ENCODE results near the gene SH2D6.

SH2D6 gene

GRCh38 chr2:85472261-85472660 is 53.7 kb downstream of the SH2D6 start:
- Histone ChIP-seq H3K9me3 (replicated peaks; ENCODE audit: insufficient read depth, low read length) (no peaks in the 10 kb centered on the region), H4K20me1 (ENCODE audit: insufficient read depth, low read length) (no peaks in the 10 kb centered on the region), H3K27me3 (replicated peaks; ENCODE audit: insufficient read depth, low read length) (no peaks in the 10 kb centered on the region), H3K79me2 (ENCODE audit: low read length) (no peaks in the 10 kb centered on the region), H3K4me1 (ENCODE audit: low read length) (no peaks in the 10 kb centered on the region), H3K4me2 (ENCODE audit: low read depth, low read length) (no peak overlapping the region), H3K9me2 (replicated peaks; ENCODE audit: insufficient read depth, low read length) (no peaks in the 10 kb centered on the region), H3F3A (ENCODE audit: insufficient read depth, low read length) (no peaks in the 10 kb centered on the region), H3K9ac (ENCODE audit: low read length) (no peak overlapping the region), H3K27ac (ENCODE audit: low read length) (no peak overlapping the region), H3K36me3 (replicated peaks; ENCODE audit: insufficient read depth, low read length) (no peaks in the 10 kb centered on the region), H3K4me3 (ENCODE audit: low read length) (no peak overlapping the region), H2AFZ (ENCODE audit: low read length) (no peak overlapping the region)
- no peak for DNase-seq
- TF ChIP-seq EZH2phosphoT487 (IDR thresholded peaks at IDR 0.05; ENCODE audit: low read length) (no peak), CTCF (IDR thresholded peaks at IDR 0.05; ENCODE audit: low read length) (no peak), EZH2 (optimal IDR thresholded peaks at IDR 0.05; ENCODE audit: low read depth, low read length) (no peak)

GRCh38 chr2:85475799-85476490 is 57.4 kb downstream of the SH2D6 start:
- H3K9me3 ChIP-seq (replicated peaks; ENCODE audit: insufficient read depth, low read length): no peaks in the 10 kb centered on the region
- no peak for DNase-seq
- H3K9me2 ChIP-seq (replicated peaks; ENCODE audit: insufficient read depth, low read length): no peaks in the 10 kb centered on the region
- no peaks in the 10 kb centered on the region for H3K36me3 ChIP-seq (replicated peaks; ENCODE audit: insufficient read depth, low read length)
- no peaks in the 10 kb centered on the region for H3K79me2 ChIP-seq (ENCODE audit: low read length)
- H3K27ac ChIP-seq (ENCODE audit: low read length): no peak overlapping the region
- no peak overlapping the region for H3K4me3 ChIP-seq (ENCODE audit: low read length)
- no peaks in the 10 kb centered on the region for H3K4me1 ChIP-seq (ENCODE audit: low read length)
- no peak for TF ChIP-seq EZH2phosphoT487 (IDR thresholded peaks at IDR 0.05; ENCODE audit: low read length)
- no peak for TF ChIP-seq CTCF (IDR thresholded peaks at IDR 0.05; ENCODE audit: low read length)
- TF ChIP-seq EZH2 (optimal IDR thresholded peaks at IDR 0.05; ENCODE audit: low read depth, low read length): no peak
- H2AFZ ChIP-seq (ENCODE audit: low read length): no peak overlapping the region
- H3F3A ChIP-seq (ENCODE audit: insufficient read depth, low read length): no peaks in the 10 kb centered on the region
- no peak overlapping the region for H3K4me2 ChIP-seq (ENCODE audit: low read depth, low read length)
- H3K9ac ChIP-seq (ENCODE audit: low read length): no peak overlapping the region
- no peaks in the 10 kb centered on the region for H3K27me3 ChIP-seq (replicated peaks; ENCODE audit: insufficient read depth, low read length)
- H4K20me1 ChIP-seq (ENCODE audit: insufficient read depth, low read length): no peaks in the 10 kb centered on the region

- Histone ChIP-seq H2AFZ (ENCODE audit: low read length) (no peak overlapping the region), H3K79me2 (ENCODE audit: low read length) (no peaks in the 10 kb centered on the region), H3K4me3 (ENCODE audit: low read length) (no peak overlapping the region), H3F3A (ENCODE audit: insufficient read depth, low read length) (no peaks in the 10 kb centered on the region), H3K9me3 (replicated peaks; ENCODE audit: insufficient read depth, low read length) (no peaks in the 10 kb centered on the region), H3K36me3 (replicated peaks; ENCODE audit: insufficient read depth, low read length) (no peaks in the 10 kb centered on the region), H3K4me2 (ENCODE audit: low read depth, low read length) (no peak overlapping the region), H3K27ac (ENCODE audit: low read length) (no peak overlapping the region), H3K9ac (ENCODE audit: low read length) (no peak overlapping the region), H3K9me2 (replicated peaks; ENCODE audit: insufficient read depth, low read length) (no peaks in the 10 kb centered on the region), H3K4me1 (ENCODE audit: low read length) (no peaks in the 10 kb centered on the region), H4K20me1 (ENCODE audit: insufficient read depth, low read length) (no peaks in the 10 kb centered on the region), H3K27me3 (replicated peaks; ENCODE audit: insufficient read depth, low read length) (no peaks in the 10 kb centered on the region)
- TF ChIP-seq EZH2phosphoT487 (IDR thresholded peaks at IDR 0.05; ENCODE audit: low read length): no peak
- no peak for TF ChIP-seq EZH2 (optimal IDR thresholded peaks at IDR 0.05; ENCODE audit: low read depth, low read length)
- TF ChIP-seq CTCF (IDR thresholded peaks at IDR 0.05; ENCODE audit: low read length): no peak
- no peak for DNase-seq
Observed at GRCh38 chr2:85476624-85477023, 58.1 kb downstream of the SH2D6 start.

Measured in MM.1S (cell line).